Ishikawa (cell line): ENCODE data around the gene DLGAP4.

Experiments
- CEBPB ChIP-seq: IDR thresholded peaks from 2 replicates; pipeline ENCODE4 v1.6.1; 2012
- CREB1 ChIP-seq: IDR thresholded peaks from 2 replicates; pipeline ENCODE4 v1.6.1; 2012; ENCODE audit warnings: low read depth
- EGR1 ChIP-seq: IDR thresholded peaks from 2 replicates; pipeline ENCODE4 v1.6.1; 2012
- EP300 ChIP-seq: IDR thresholded peaks from 2 replicates; pipeline ENCODE4 v1.6.1; 2012; ENCODE audit warnings: borderline replicate concordance
- FOXM1 ChIP-seq: IDR thresholded peaks from 2 replicates; pipeline ENCODE4 v1.6.1; 2012; ENCODE audit warnings: low read depth, borderline replicate concordance
- MAX ChIP-seq: IDR thresholded peaks from 2 replicates; pipeline ENCODE4 v1.6.1; 2012
- NFIC ChIP-seq: IDR thresholded peaks from 2 replicates; pipeline ENCODE4 v1.6.1; 2012
- RAD21 ChIP-seq: IDR thresholded peaks from 2 replicates; pipeline ENCODE4 v1.6.1; 2012; ENCODE audit warnings: low read depth
- TAF1 ChIP-seq: IDR thresholded peaks from 2 replicates; pipeline ENCODE4 v1.6.1; 2012; ENCODE audit warnings: low read depth, mild to moderate bottlenecking
- TCF12 ChIP-seq: IDR thresholded peaks from 2 replicates; pipeline ENCODE4 v1.6.1; 2012; ENCODE audit warnings: low read depth
- TEAD4 ChIP-seq: IDR thresholded peaks from 2 replicates; pipeline ENCODE4 v1.6.1; 2012
- USF1 ChIP-seq: IDR thresholded peaks from 2 replicates; pipeline ENCODE4 v1.6.1; 2012
- YY1 ChIP-seq: IDR thresholded peaks from 2 replicates; pipeline ENCODE4 v1.6.1; 2012; ENCODE audit warnings: low read depth
- ZBTB7A ChIP-seq: IDR thresholded peaks from 2 replicates; pipeline ENCODE4 v1.6.1; 2012; ENCODE audit warnings: low read depth
- TF ChIP-seq, protein P1 (sequence below): IDR thresholded peaks from 2 replicates; pipeline ENCODE4 v1.6.1; 2012; ENCODE audit warnings: low read depth, mild to moderate bottlenecking

Gene DLGAP4

DNA sequence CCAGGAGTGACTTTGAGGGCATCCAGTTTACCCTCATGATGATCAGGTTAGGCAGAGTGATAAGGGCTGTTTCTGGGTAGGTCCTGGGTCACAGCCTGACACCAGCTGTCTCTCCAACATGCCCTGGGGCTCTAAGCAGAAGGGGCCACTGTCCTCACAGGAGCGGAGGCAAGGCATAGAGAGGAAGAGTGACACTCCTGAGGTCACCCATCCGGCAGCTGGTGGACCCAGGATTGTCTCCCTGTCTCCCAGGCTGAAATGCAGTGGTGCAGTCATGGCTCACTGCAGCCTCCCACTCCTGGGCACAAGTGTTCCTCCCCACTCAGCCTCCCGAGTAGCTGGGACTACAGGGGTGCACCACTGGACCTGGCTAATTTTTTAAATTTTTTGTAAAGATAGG is 12.0 kb downstream of the DLGAP4 start:
- TF ChIP-seq, protein P1, sequence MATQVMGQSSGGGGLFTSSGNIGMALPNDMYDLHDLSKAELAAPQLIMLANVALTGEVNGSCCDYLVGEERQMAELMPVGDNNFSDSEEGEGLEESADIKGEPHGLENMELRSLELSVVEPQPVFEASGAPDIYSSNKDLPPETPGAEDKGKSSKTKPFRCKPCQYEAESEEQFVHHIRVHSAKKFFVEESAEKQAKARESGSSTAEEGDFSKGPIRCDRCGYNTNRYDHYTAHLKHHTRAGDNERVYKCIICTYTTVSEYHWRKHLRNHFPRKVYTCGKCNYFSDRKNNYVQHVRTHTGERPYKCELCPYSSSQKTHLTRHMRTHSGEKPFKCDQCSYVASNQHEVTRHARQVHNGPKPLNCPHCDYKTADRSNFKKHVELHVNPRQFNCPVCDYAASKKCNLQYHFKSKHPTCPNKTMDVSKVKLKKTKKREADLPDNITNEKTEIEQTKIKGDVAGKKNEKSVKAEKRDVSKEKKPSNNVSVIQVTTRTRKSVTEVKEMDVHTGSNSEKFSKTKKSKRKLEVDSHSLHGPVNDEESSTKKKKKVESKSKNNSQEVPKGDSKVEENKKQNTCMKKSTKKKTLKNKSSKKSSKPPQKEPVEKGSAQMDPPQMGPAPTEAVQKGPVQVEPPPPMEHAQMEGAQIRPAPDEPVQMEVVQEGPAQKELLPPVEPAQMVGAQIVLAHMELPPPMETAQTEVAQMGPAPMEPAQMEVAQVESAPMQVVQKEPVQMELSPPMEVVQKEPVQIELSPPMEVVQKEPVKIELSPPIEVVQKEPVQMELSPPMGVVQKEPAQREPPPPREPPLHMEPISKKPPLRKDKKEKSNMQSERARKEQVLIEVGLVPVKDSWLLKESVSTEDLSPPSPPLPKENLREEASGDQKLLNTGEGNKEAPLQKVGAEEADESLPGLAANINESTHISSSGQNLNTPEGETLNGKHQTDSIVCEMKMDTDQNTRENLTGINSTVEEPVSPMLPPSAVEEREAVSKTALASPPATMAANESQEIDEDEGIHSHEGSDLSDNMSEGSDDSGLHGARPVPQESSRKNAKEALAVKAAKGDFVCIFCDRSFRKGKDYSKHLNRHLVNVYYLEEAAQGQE: no peak

DNA sequence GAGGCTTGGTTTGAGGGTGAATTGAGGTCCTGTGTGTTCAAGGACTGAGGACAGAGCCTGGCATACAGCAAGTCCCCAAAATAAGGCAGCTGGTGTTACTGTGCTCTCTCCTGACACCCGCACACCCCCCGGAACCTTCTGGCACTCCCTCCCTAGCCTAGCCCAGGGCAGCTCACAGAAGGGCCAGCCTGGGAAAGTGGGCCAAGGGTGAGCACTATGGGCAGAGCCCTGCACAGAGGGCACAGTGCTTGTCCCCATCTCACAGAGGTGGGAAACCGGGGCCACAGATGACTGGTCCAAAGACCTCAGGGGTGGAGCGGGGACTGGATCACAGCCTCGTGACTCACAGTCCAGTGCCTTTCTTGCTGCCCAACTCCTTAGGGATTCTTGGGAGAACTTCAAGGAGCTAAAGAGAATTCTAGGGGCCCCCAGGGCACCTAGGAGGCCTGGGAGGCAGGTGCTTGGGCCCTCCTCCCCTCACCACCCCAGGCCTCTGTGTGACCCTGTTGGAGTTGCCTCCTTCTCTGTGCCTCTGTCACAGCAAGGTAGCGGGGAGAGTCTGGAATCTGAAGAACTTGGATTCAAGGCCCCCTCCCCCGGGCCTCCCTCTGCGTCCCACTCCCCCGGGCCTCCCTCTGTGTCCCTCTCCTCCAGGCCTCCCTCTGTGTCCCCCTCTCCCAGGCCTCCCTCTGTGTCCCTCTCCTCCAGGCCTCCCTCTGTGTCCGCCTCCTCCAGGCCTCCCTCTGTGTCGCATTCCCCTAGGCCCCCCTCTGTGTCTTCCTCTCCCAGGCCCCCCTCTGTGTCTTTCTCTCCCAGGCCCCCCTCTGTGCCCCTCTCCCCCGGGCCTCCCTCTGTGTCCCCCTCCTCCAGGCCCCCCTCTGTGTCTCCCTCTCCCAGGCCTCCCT is 13.5 kb downstream of the DLGAP4 start:
- TF ChIP-seq TEAD4: no peak
- TF ChIP-seq, protein P1: no peak
- no peak for TF ChIP-seq ZBTB7A
- TF ChIP-seq NFIC: no peak

GRCh38 chr20:36320261-36320897 is 14.2 kb downstream of the DLGAP4 start:
- TF ChIP-seq FOXM1 (no peak), TCF12 (no peak), YY1 (no peak), RAD21 (no peak)

DNA sequence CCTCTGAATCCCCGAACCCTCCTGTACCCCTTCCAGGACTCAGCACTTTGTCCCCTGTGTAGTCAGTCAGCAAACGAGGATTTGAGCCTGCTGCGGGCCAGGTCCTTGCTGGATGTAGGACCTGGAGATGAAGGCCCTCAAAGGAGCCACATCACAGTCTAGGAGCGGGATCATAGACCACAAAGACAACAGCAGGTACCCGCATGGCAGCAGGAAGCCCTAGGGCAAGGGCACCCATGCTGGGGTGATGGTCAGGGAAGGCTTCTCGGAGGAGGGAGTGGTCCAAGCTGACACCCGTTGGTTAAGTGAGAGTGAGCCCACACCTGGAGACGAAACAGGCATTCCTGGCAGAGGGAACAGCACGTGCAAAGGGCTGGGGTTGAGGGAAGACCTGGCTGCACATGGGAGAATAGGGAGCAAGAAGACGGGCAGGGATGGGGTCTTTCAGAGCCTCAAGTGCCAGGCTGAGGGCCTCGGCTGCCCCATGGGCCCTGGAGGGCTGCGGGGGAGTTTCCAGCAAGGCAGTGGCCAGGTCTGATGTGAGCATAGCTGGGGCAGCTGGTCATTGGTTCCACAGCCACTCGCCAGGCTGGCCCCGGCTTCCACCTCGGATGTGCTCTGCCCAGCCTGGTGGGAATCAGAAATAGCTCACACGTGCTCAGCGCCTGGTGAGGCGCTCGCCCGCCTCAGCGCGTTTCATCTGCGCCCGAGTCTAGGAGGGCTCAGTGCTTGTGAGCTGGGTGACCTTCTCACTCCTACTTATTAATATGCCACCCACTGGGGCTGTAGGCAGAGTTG is 15.0 kb downstream of the DLGAP4 start:
- TF ChIP-seq TCF12: no peak

DNA sequence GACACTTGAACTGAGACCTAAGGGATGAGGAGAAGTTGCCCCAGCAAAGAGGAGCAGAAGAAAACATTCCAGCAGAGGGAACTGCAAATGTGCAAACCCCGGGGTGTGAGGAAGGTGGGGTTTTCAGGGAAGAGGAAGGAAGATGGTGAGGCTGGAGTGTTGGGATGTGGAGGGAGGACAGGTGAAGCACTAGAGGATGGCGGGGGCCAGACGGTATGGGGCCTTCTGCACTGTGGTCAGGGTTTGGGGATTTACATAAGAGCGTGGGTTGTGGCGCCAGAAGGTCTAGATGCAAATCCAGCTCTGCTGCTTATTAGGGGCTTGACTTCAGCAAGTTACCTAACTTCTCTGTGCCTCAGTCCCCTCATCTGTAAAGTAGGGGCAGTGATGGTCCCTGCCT is 16.0 kb downstream of the DLGAP4 start:
- TF ChIP-seq EGR1: no peak

GRCh38 chr20:36330091-36330490 is 24.0 kb downstream of the DLGAP4 start:
- no peak for TF ChIP-seq FOXM1
- TF ChIP-seq USF1: no peak
- no peak for TF ChIP-seq RAD21
- TF ChIP-seq MAX: no peak
- no peak for TF ChIP-seq CREB1
- TF ChIP-seq TCF12: no peak
- TF ChIP-seq CEBPB: no peak
- TF ChIP-seq EGR1: no peak

DNA sequence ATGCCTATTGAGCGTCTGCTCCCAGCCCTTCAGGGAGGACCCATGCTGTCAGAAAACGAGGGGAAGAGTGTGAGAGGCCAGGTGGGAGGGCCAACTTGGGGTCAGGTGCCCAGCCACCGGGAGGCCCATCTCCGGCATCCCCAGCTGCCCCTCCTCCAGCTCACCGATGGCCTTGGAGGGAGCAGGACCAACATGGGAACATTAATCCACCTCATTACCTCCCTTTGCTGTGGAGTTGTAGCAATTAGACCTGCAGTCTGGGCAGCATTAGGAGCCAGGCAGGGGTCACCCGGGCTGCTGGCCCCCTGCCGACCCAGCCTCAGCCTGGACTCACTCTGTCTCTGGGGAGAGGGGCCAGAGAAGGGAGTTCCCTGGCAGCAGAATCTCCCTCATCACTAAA is 25.1 kb downstream of the DLGAP4 start:
- no peak for TF ChIP-seq YY1
- no peak for TF ChIP-seq EP300
- no peak for TF ChIP-seq FOXM1
- TF ChIP-seq TEAD4: no peak
- TF ChIP-seq, protein P1: no peak
- no peak for TF ChIP-seq NFIC
- no peak for TF ChIP-seq ZBTB7A
- TF ChIP-seq TAF1: no peak
- no peak for TF ChIP-seq USF1
- no peak for TF ChIP-seq CREB1
- no peak for TF ChIP-seq EGR1
- no peak for TF ChIP-seq TCF12
- TF ChIP-seq RAD21: no peak
- TF ChIP-seq CEBPB: no peak
